GM12891 (cell line): ENCODE data around the gene UNC45A.

Experiments used
- DNase-seq: peaks from one replicate; pipeline ENCODE4 v3.0.0; 2011; ENCODE audit warnings: low spot score; ENCODE audit not compliant: insufficient read length
- FAIRE-seq: peaks from 2 replicates; lab custom pipeline; 2011; peaks lifted over from hg19 to GRCh38; lab: Jason Lieb, UNC
- PAX5 ChIP-seq: IDR thresholded peaks from 2 replicates; pipeline ENCODE4 v1.6.1; 2011; ENCODE audit warnings: low read length, moderate library complexity, mild to moderate bottlenecking; ENCODE audit not compliant: insufficient read depth, severe bottlenecking
- POLR2A ChIP-seq: IDR thresholded peaks from 2 replicates; pipeline ENCODE4 v1.6.1; 2011; ENCODE audit warnings: low read depth, low read length, control low read depth
- POLR2AphosphoS5 ChIP-seq: IDR thresholded peaks from 2 replicates; pipeline ENCODE4 v1.6.1; 2011; ENCODE audit warnings: low read depth, low read length, control low read depth
- POU2F2 ChIP-seq: IDR thresholded peaks from 2 replicates; pipeline ENCODE4 v1.6.1; 2011; ENCODE audit warnings: low read depth, mild to moderate bottlenecking, control low read depth, low read length, moderate library complexity
- SPI1 ChIP-seq: IDR thresholded peaks from 2 replicates; pipeline ENCODE4 v1.6.1; 2011; ENCODE audit warnings: low read depth, low read length, control low read depth
- TAF1 ChIP-seq: IDR thresholded peaks from 2 replicates; pipeline ENCODE4 v1.6.1; 2011; ENCODE audit warnings: low read depth, low read length, control low read depth

Gene UNC45A

GRCh38 chr15:90952901-90953677 is 18.0 kb downstream of the UNC45A start:
- no peak for TF ChIP-seq POLR2AphosphoS5
- no peak for TF ChIP-seq POLR2A
- no peak for TF ChIP-seq TAF1
- TF ChIP-seq POU2F2 = no peak
- no peak for TF ChIP-seq SPI1
- no peak for TF ChIP-seq PAX5

DNA sequence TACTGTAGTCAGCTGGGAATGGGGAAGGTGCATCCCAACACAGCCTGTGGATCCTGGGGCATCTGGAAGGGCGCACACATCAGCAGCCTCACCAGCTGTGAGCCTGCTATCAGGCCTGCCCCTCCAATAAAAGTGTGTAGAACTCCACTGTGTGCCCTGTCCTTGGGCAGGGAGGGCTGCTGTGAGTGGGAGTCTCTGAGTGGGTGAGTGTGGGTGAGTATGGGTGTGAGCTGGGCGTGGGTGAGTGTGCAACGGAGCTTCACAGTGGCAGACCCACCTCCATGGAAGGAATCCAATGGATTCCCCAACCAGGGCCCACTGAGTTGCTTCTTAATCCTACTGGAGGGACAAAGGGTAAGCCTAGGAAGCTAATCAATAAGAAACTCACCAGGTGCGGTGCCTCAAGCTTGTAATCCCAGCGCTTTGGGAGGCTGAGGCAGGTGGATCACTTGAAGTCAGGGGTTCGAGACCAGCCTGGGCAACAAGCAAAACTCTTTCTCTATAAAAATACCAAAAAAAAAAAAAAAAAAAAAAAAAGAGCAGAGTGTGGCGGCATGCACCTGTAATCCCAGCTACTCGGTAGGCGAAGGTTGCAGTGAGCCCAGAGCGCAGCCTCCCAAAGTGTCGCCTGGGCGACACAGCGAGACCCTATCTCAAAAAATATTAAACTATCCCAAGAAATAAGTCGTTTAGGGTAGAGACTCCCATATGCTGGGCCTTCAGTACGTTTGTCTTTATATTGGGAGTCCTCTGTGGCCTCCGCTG is 19.0 kb downstream of the UNC45A start:
- TF ChIP-seq SPI1 (no peak), TAF1 (no peak), POLR2AphosphoS5 (no peak), POLR2A (no peak), PAX5 (no peak), POU2F2 (no peak)
- FAIRE-seq (no peak), DNase-seq (no peak)

More at GRCh38 chr15:90952901-90953677, 18.0 kb downstream of the UNC45A start:
- FAIRE-seq (no peak), DNase-seq (no peak)

DNA sequence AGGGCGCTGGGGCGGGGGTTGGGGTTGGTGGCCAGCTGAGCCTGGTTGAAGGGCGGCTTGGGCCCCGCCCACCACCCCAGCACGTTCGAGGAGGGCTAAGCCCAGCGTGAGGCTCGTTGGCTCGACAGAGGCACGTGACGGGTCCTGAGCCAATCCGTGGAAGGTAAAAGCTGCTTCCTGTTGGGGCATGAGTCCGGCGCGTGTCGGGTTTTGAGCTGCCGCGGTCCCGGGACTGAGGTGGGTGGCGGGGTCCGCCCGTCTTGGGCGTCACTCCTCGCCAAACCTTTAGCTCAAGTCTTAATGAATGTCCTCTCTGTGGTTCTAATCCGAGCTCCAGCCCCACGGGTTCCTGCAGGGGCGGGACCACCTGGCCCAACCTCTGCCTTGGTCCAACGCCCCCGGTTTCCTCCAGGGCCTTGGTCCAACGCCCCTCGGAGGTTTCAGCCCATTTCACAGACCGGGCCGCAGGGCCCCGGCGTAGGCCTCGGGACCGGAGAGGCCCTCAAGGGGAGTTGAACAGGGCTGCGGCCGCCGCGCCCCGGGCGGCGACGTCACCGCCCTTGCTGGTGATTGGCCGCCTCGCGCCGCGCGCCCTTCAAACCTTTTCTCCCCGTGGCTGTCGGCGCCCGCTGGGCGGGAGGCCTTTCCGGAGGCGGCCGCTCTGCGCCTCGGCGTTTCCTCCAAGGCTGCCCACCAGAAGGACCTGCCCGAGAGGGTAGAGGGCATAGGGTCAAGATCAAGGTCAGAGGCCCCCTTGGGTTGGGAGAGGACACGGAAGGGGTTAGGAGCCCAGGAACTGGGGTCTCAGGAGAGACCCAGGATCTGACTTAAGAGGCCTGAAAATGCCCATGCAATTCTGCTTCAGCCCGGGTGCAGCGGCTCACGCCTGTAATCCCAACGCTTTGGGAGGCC is 19.9 kb downstream of the UNC45A start, which contains the start of gene RCCD1:
Gene RCCD1 (plus strand): TSS at position 173 of the 912 bp plus-strand sequence. CDS start 1,851 bp downstream, outside the sequence.
- DNase-seq (peak; percentile 99), FAIRE-seq (peak; percentile 100)
- TF ChIP-seq PAX5 (no peak), POLR2AphosphoS5 (peak; percentile 90), POLR2A (peak; percentile 84), TAF1 (peak; percentile 58; the same call in 1 of the 2 replicates), POU2F2 (0 out of 2 replicates have a peak, but pooled peaks have one; percentile 25), SPI1 (no peak)

GRCh38 chr15:90955624-90956273 is 20.7 kb downstream of the UNC45A start:
- FAIRE-seq (no peak), DNase-seq (no peak)
- no peak for TF ChIP-seq POLR2A
- no peak for TF ChIP-seq TAF1
- no peak for TF ChIP-seq SPI1
- no peak for TF ChIP-seq POLR2AphosphoS5
- no peak for TF ChIP-seq POU2F2
- no peak for TF ChIP-seq PAX5

- FAIRE-seq (peak; percentile 86), DNase-seq (peak; percentile 90)
These were observed 21.4 kb downstream of the UNC45A start for GRCh38 chr15:90956274-90957030.

DNA sequence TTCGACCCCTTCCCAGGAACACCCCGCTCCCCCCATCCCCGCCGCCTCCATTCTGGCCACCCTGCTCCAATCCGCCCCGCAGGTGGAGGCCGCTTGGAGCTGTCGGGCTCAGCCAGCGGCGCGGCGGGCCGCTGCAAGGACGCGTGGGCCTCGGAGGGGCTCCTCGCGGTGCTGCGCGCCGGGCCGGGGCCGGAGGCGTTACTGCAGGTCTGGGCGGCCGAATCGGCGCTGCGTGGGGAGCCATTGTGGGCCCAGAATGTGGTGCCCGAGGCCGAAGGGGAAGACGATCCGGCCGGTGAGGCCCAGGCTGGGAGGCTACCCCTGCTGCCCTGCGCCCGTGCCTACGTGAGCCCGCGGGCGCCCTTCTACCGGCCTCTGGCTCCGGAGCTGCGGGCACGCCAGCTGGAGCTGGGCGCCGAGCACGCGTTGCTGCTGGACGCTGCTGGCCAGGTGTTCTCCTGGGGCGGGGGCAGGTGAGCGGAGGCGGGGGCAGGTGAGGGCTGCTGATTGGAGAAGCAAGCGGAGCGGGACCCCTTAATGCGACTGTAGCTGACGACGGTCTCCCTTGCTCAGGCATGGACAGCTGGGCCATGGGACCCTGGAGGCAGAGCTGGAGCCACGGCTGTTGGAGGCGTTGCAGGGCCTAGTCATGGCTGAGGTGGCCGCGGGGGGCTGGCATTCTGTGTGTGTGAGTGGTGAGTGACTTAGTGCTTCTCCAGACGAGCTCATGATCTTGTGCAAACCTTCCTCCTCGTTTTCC is 22.1 kb downstream of the UNC45A start:
- TF ChIP-seq POLR2AphosphoS5 (no peak), PAX5 (no peak), POU2F2 (no peak), SPI1 (no peak), POLR2A (no peak), TAF1 (no peak)
- DNase-seq (no peak), FAIRE-seq (peak; percentile 59)

More at GRCh38 chr15:90956274-90957030, 21.4 kb downstream of the UNC45A start:
- TF ChIP-seq POU2F2 (no peak), PAX5 (no peak), TAF1 (no peak), POLR2AphosphoS5 (no peak), POLR2A (no peak), SPI1 (no peak)

- TF ChIP-seq POLR2A (no peak), SPI1 (no peak), POU2F2 (no peak), PAX5 (no peak), POLR2AphosphoS5 (no peak), TAF1 (no peak)
- DNase-seq = no peak
- FAIRE-seq = peak; percentile 16
These were observed 22.7 kb downstream of the UNC45A start for GRCh38 chr15:90957791-90958190.

- DNase-seq (no peak), FAIRE-seq (no peak)
- no peak for TF ChIP-seq TAF1
- TF ChIP-seq POLR2AphosphoS5 = no peak
- TF ChIP-seq SPI1 = no peak
- TF ChIP-seq PAX5 = no peak
- no peak for TF ChIP-seq POLR2A
- TF ChIP-seq POU2F2 = no peak
These were observed 24.0 kb downstream of the UNC45A start for GRCh38 chr15:90959028-90959595.
